HG02798 (cell line): ENCODE results near the gene TMEM163.
"Not testable (repeated sequence)": the region's sequence is repeated elsewhere in the genome, so short reads cannot be mapped to it uniquely, and the experiment has no call there.

ENCODE experiments used
- ATAC-seq: cut with Tn5 transposase; IDR thresholded peaks from one replicate; pipeline ENCODE4 v1.9.1; 2021; ENCODE audit warnings: mild to moderate bottlenecking; ENCODE audit not compliant: unreplicated experiment, poor library complexity

Gene TMEM163

DNA sequence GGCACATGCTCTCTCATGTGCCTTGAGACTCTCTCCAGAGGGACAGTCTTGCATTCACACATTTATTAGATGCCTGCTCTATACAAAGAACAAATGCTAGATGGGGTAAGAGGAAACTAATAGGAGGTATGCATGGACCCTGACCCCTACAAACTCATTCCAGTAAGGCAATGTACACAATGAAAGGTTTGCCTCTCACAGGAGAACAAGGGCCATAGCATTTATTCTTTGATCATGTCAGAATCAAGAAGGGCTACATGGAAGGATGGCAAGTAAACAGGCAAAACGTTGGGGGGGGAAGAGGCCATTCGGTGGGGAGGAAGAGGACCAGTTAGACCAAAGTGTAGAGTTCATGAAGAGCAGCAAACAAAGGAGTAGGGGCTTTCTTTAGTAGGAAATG lies 130.2 kb downstream of the TMEM163 start:
- ATAC-seq, result no peak

DNA sequence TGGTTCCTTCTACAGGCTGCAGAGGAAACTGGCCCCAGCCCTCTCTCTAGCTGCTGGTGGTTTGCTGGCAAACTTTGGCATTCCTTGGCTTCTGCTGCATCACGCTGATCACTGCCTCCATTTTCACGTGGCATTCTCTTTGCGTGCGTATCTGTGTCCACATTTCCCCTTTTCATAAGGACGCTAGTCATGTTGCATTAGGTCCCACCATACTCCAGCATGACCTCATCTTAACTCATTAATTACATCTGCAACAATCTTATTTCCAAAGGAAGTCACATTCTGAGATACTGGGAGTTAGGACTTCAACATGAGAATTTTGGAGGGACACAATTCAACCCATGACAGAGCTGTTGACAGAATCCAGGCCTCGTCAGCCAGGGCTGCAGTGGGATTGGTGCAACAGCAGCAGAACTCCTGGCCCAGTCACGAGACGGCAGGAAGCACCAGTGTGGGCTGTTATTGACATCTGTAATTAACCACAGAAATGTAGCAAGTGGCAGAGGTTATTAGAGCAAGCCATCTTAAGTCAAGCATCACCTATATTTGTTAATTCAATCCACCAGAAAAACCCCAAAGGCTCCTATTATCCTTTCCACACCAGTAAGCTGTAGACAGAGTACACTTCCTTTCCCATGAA lies 132.4 kb downstream of the TMEM163 start:
- no peak for ATAC-seq

DNA sequence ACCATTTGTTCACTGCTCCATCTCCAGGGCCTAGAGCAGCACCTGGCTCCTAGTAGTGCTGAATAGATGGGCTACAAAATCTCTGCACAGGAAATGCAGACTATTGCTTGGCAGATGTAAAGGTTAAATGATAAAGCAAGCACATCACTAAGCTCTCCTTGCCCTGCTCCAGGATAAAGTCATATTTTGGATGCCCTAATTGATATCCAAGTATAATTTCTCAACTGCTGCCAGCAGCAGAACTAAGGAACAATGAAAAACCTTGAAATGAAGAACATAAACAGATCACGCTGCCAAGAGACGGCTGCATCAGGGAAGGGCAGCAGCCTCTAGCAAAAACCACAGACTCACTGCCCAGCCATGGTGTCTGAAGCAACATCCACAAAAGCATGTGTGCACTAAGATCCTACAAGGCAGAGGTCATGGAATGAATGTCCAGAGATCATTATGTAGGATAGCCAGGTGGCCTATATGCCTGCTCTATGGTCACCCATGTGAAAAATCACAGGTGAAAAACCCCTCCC lies 134.7 kb downstream of the TMEM163 start:
- ATAC-seq, result no peak

DNA sequence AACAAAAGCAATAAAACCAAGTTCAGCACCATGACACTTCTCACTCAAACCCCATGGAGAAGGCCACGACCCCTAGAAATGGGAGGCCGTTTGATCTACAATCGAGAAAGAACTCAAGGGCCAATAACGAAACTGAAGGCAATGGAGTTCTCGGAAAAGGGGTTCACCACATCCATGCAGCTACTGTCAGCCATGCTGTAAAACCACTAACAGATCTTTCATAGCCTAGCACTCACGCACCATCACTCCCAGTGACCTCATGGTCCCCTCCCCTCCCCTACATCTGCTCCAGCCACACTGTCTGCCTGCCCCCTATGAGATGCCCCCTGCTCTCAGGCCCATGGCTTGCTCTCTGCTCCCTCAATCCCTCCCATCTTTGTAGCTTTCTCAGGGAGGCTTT lies 135.3 kb downstream of the TMEM163 start:
- no peak for ATAC-seq

DNA sequence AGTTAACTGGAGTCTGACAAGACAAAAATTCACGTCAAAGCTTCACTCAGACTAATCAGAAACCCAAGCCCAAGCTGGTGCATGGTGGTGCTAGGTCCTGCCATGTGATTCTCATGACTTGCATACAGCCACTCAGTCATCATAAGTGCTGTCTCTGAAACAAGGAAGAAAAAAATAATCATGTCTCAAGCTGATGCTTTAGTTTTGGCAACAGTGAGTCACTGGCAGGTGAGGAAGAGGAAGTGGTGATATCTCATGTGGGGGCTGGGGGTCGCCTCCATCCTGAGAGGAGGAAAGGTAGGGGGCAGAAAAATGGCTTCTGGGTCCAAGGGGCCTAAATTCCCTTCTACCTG lies 136.3 kb downstream of the TMEM163 start:
- ATAC-seq, result no peak

DNA sequence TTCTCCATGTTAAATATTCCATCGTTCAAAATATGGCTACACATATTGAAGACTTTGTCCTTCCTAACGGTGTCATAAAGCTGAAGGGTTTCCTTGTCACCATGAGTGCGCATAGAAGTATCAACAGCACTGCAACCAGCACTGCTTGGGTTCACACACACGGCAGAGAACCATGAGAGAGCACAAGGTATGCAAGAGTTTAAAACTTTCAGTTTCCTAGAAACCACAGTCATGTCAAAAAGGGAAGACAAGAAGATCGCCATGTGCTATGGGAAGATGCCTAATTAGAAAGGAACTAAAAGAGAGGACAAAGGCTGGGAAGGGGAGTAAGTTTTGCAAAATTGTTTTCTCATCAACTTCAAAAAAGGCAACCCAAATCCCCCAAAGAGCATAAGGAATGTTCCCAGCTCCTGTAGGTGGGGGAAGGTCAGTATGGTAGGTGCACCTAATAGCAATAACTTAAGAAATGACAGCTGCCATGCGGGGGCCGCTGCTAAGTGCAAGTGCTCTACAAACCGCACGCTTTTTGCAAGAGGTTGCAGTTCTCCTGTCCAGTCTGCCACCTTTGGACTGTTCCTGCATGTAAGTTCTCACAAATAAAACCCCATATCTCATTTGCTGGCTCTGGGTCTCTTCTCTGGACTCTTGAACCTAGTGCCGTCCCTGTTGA lies 136.8 kb downstream of the TMEM163 start:
- peak; percentile 79 for ATAC-seq

DNA sequence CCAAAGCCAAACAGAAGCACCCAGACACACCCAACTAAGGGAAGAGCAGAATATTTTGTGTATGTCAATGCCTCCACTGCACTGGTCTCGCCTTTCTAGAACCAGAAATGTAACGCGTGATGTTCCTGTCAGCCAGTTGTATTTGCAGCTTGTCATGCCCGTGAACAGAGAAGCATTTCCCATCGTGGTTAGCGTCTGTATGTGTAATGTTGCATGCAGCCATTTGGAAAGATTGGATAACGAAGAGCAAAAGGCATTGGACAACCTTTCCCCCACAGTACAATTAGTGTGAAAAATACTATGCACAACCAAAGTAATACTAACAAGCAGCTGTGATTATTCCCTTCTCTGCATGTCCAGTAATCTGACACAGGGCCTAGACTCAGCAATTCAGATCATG lies 140.5 kb downstream of the TMEM163 start:
- no peak for ATAC-seq

DNA sequence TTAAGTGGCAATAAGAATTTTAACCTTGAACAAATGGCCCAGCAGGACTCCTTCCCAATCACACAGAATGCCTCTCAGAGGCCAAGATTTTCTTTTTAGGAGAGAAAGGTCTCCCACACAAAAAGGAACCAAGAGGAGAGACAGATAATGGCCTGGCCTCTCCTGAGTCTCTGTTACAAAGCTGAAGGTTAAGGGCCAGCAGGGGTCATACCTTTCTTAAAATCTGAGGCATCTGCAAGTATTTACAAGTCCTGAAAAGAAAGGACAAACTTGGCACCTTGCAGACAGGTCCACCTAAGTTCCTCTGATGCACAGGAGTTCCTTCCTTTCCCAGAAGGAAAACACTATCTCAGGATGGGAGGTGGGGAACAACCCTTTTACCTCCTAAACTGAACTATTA lies 142.3 kb downstream of the TMEM163 start:
- ATAC-seq, result no peak

DNA sequence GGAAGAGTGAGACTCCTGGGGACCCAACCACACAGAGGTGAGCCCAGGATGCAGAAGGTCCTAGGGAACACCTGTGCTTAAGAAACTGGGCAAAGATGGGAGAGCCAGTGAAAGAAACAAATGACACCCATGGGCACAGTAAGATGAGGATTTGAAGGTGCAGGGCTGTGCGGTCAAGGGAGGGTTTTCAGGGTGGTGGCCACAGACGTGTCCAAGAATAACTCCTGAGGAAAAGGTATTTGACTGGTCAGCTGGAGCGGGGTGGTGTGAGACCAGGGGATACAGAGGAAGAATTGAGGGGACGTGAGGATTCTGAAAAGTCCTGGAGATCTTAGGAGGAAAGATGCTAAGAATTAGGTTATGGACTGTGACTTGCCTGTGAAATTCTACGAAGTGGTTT lies 142.9 kb downstream of the TMEM163 start:
- ATAC-seq, result no peak

DNA sequence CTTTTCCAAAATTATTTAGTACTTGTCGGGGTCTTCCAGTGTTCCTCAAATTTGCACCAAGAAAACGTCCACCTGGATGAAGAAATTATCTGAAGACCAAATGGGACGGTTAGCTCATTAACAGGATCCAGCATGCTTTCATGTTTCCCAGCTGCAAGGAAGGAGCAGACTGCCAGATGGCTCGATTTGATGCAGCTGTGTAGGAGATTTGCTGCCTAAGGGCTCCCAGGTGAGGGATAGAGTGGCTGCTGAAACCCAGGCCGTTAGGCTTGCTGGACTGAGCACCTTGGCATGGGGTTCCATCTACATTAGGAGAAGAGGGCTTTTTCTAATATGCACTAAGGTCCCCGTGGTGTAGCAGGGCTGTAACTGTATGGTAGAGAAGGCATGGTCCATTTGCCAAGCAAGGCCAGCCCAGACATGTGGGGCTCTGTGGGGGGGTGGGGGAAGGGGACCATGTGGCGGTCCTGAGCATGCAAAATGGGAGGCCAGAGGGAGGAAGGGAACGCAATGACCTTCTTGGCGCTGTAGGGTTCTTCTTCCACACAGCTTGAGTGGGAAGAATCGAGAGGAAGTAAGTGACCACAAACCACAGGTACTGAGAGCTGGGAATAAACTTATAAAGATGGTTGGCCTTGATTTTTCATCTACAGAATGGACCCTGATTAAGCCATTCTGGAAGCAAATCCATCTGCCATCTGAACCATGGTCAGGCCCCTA lies 144.0 kb downstream of the TMEM163 start:
- ATAC-seq, result no peak

DNA sequence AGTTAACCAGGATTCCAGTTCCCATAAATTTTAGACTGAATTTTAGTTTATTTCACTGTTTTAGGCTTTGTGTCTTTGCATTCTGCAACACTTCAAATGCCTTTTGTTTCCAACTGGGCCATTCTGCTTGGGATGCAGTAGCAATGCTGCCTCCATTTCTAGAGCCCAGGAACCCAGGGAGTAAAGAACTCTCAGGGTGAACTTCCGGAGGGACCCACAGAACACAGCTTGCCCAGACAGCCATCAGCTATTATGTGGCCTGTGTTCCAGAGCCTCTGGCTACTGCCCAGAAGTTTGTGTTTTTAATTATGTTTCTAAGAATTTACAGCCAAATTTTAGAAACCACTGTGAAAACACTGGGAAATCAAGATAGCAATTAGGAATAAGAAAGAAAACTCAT lies 145.1 kb downstream of the TMEM163 start:
- no peak for ATAC-seq

DNA sequence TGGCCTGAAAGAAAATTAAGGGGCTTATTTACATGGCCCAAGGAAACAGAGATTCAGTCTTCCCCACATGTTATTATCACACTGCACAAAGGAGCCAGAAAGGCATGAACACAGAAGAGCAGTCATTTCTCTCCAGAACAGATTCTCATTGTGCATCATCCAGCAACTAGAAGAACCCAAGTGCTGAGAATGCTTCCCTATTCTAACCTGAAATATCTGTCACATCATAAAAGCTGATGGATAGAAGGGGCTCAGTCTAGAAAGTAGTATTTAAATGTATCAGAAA lies 145.8 kb downstream of the TMEM163 start:
- ATAC-seq, result no peak

DNA sequence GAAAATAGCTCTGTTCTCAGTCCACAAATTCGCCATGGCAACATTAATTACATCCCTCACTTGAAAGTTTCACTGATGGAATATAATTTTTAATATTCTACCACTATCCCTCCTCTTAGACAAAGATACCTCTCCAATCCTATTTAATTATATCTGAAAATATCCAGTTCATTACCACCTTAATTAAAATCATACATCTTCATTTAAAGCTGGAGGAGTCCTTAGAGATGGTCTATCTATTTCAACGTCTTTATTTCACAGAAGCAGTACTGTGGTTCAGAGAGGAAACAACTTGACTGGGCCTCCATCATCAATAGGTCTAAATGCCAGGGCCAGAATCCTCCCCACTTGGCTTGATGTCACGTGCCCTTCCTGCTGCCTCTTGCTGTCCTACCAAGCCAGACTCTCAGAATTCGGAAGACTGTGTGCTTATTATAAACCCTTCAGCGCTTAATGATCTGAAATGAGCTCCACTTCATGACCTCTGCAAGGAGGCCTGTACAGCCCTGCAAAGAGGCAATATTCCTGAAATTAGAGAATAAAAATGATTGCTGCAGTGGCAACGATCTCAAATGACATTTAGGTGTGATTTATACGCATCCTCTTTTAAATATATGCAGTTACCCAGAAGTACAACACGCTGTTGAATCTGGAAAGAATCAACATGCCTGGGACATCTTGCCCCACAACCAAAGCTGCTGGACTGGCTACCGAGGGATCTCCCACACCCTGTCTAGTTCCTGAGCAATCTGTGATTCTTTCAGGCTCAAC lies 146.3 kb downstream of the TMEM163 start:
- ATAC-seq, result no peak

DNA sequence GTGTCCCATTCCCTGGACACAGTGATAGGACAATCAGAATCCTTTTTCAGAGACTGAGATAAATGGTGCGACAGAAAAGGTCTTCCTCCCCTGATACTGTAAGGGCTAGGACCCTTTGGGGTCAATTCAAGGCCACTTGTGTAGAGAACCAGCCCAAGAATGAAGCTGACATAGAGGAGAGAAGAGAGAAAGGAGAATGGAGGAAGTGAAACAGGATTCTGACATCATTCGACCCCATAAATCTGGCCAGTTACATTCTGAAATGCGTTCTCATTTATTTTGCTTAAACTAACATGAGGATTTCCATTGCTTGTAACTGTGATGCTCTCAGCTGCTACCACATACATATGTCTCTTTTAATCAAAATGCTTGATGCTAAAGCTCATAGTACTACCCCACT lies 148.1 kb downstream of the TMEM163 start:
- no peak for ATAC-seq

DNA sequence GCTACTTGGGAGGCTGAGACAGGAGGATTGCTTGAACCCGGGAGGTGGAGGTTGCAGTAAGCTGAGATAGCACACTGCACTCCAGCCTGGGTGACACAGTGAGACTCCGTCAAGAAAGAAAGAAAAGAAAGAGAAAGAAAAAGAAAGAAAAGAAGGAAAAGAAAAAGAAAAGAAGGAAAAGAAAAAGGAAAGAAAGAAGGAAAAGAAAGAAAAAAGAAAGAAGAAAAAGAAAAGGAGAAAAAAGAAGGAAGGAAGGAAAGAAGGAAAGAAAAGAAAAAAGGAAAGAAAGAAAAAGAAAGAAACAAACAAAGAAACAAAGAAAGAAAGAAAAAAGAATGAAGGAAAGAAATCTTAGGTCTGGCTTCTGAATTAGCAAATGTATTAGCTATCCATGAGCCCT lies 150.4 kb downstream of the TMEM163 start:
- ATAC-seq, result no peak

DNA sequence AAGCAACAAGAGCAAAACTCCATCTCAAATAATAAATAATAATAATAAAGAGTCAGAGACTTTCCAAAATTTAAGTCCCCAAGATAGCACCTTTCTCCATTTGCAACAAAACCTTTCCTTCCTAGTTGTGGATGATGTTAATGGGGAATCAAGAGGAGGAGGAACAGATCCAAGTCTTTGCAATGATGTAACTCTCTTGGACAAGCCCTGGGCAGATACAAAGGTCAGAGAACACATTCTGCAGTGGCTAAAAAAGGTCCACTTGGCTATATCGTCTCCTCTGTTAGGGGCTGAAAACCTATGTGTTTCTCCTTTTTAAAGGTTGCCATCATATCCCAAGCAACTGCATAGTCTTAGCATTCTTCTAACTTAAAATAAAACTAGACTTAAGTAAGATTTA lies 151.1 kb downstream of the TMEM163 start:
- no peak for ATAC-seq

DNA sequence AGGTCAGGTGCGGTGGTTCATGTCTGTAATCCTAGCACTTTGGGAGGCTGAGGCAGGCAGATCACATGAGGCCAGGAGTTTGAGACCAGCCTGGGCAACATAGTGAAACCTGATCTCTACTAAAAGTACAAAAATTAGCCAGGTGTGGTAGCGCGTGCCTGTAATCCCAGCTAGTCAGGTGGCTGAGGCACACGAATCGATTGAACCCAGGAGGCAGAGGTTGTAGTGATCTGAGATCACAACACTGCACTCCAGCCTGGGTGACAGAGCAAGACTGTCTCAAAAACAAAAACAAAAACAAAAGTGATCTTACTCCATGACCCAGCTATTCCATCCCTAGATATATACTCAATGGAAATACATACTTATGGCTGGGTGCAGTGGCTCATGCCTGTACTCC lies 153.8 kb downstream of the TMEM163 start:
- not testable (repeated sequence) for ATAC-seq

DNA sequence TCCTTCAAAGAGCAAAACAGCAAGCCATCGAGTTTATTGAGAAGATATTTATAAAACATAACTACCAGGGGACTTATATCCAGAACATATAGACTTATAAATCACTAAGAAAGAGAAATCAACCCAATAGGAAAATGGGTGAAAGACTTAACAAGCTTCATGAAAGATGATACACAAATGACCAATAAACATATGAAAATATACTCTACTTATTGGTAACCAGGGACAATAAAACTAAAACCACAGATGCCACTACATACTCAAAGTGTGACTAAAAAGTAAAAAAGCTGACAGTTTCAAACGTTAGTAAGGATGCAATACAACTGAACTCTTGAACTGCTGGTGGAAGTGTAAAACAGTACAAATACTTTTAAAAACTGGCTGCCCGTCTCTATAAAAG lies 154.3 kb downstream of the TMEM163 start:
- ATAC-seq, result no peak

DNA sequence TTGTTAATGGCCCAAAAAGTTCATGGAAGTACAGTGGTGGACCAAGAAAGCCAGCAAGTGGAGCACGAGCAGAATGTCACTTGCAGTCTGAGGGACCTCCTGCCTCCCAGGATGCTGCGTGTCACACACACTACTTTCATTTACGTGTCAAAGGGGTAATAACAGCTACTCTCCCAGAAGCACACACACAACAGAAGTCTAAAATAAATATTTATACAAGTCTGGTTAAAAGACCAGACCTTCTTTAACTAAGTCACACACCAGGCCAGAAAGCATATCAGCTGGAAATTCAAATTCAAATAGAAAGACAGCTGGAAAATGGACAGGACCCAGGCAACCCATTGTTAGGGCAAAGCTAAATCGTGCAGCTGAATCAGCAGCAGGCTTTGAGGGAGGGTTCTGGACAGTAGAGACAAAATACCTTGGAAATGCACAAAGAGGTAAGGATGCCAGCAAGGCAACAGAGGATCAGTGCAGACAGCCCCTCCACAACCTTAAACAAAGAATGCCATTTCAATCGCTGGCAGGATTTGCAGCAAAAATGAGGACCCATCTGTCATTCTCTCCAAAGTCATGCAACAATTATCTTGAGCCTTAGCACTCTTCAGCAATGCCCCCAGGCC lies 160.5 kb downstream of the TMEM163 start:
- ATAC-seq, result no peak

DNA sequence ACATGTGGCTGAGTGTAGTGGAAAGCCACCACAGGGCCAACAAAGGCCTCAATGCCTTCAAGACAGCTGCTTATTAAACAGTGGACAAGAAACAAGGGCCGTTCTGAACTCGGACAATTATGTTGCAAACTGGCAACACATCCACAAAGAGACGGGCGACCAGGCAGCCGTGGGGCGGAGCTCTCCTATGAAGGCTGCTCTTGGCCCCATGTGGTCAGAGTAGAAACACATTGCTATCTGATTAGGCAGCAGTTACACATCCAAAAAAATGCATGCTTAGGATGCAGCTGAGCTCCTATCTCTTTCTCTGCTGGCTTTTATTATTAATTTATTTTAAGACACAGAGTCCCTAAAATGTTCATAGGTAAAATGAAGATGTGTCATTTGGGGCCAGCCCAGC lies 163.4 kb downstream of the TMEM163 start:
- no peak for ATAC-seq

DNA sequence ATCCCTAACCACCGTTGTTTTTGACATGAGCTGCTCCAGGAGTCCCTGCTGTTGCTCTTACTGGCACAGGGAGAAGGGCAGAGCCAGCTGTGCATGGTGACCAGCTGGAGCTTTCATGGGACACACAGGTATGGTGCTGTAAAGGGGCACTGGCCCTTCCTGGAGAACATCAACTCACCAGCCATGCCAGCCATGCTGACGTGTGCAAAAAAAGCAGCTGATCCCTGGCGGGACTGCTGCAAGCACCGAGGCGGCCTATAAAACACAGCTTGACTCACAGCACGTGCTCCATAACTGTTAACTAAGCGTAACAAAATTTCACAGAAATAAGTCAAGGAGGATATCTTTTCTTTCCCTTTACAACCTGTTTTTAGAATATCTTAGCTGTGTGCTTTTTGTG lies 165.1 kb downstream of the TMEM163 start:
- no peak for ATAC-seq
